DMS53 (cell line): ENCODE measurements around the gene CSNK2B.

Experiments
- DNase-seq: peaks from one replicate; lab custom pipeline; 2025; lab: John Stamatoyannopoulos, UW

Gene CSNK2B

DNA sequence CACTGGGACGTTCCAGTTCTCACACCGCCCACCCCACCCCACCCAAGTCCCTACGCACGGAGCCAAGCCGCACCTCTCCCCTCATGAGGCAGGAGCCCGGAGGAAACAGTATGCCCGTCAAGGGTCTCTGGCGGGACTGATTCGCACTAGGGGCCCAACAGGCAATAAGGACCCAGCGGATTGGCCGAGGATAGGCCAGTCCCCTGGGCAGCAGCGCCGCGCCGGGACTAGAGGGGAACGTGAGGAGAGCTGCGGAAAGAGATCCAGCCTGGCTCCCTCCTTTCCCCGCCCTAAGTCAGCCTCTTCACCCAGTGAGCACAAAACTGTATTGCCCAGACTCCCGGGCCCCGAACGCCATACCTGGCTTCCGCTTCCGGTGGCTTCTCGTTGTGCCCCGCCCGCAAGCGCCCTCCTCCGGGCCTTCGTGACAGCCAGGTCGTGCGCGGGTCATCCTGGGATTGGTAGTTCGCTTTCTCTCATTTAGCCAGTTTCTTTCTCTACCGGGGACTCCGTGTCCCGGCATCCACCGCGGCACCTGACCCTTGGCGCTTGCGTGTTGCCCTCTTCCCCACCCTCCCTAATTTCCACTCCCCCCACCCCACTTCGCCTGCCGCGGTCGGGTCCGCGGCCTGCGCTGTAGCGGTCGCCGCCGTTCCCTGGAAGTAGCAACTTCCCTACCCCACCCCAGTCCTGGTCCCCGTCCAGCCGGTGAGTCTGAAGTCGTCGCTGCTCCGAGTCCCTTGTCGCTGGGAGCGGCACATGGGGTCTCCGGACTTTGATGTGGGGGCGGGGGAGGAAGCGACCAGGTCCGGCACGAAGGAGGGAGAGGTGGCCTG is at the start of gene CSNK2B:
Gene CSNK2B (plus strand): TSS at position 580 of the 836 bp plus-strand sequence. CDS start 752 bp downstream, outside the sequence.
- peak; percentile 99 for DNase-seq

DNA sequence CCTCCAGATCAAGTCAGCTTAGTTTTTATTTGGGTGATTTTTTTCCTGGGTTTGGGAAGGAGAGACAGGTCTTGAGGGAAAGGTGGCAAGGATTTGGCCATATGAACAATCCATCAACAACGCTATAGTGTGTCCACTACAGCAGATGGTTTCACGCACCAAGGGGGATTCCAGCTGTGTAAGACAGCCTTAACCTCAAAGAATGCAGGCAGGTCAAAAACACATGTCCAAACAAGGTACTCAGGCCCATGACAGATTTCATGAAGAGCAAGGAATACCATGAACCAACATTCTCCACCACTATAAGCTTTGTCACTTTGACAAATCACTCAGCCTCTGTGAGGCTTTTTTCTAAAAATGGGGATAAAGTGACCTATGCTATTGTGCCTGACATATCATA is 48.9 kb upstream of the CSNK2B start:
- DNase-seq, result no peak

DNA sequence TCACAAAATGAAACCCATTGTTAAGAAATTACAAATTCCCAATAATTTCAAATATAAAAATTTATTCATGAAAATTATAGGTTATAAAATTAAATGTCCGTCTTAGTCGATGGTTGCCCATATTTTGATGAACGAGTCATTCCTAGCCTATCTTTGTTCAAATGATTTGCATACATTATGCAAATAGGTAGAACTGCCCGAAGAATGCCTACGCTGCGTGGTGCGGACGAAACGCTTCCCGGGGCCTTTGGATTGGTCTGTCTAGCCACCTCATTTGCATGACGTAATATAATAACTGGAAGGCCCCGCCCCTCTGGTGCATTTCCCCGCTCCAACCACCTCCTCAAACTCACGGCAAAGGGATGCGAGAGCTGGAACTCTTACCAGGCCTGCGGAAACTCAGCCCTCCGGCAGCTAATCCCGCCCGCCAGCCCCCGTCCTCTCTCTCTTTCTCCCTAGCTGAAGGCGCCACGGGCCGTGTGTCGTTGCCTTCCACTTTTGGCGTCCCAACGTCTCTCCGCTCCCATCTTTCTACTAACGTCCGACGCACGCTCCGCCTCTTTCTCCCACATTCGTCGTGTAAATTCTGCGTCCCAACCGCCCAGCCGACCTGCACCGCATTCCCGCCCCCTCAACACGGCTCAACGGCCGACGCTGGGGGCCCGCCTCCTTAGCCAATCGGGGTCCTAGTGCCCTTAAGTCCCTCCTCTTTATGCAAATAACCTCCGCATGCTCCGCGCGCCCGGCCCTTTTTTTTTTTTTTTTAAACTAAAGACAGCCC is 45.9 kb upstream of the CSNK2B start:
- DNase-seq, result peak; percentile 99

DNA sequence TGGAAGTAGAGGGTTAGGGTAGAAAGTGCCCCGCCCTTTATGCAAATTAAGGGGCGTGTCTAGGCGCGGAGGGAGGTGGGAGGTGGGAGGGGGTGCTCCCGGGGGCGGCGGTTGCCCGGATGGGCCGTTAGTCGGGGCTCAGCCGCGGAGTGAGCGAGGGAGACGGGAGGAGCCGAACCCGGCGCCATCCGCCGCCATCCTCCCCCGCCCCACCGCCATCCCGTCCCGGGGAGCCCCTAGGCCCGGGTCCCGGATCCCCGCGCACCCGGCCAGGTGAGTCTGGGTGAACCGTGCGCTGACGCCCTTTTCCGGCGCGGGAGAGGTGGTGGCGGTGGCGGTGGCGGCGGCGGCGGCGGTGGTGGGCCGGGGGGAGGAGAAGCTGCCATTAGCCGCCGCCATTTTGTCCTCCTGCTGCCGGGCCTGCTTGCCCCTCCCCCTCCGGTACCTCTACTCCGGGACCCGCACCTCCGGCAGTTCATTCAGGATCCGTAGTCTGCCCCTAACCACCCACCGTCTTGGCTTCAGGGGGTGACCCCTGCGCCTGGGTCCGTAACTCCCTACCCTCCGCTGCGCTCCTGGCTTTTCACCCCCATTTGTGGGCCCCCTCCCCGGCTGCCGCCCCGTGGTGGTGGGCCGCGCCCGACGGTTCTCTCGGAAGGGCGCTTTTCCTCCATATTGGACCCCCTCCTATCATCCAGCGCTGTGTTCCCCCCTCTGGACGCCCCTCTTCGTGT is 45.1 kb upstream of the CSNK2B start, which contains the start of gene PRRC2A:
Gene PRRC2A (plus strand): TSS at position 130 of the 734 bp plus-strand sequence. CDS start 2,075 bp downstream, outside the sequence.
- peak; percentile 89 for DNase-seq

DNA sequence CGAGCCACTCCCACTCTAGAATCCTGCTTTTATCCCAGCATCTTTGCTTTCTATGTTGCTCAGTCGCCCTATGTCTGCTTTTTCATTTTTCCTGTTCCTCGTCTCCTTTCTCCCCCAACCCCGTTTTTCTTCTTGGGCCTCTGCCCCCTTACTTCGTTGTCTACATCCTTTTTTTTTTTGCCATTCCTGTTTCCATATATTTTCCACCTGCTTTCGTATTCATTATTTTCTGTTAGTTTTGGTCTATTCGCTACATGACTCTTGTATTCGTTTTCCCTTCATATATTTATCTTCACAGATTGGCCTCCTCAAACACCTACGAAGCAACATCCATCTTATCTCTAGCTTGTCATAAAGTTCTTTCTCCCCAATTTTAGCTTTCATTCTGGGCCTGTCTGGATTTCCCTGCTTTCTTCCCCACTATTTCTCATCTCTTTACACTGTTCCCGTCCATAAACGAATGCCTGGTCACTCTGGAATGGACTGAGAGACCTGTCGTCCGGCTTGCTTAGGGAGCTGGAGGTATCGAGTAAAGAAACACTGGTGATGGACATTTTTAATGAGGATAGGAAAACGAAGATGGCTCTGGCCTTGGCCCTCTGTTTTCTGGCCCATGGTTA is 44.5 kb upstream of the CSNK2B start:
- DNase-seq, result no peak

DNA sequence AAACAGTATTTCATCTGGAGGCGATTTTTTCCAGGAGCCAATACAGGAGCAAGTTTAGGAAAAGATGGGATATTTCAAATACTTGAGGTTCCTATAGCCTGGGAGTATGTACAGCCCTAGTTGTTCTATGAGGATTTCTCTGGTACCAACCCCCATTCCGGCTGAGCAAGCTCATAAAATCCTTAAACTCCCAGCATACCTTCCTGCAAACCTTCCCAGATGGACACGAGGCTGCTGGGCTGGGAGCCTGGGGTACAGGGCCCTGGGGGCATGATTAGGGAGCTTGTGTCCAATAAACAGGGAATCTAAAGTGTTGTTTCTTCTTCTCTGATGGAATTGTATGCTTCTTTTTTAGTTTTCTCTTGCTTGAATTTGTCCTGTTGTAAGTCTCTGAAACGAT is 43.9 kb upstream of the CSNK2B start:
- no peak for DNase-seq

DNA sequence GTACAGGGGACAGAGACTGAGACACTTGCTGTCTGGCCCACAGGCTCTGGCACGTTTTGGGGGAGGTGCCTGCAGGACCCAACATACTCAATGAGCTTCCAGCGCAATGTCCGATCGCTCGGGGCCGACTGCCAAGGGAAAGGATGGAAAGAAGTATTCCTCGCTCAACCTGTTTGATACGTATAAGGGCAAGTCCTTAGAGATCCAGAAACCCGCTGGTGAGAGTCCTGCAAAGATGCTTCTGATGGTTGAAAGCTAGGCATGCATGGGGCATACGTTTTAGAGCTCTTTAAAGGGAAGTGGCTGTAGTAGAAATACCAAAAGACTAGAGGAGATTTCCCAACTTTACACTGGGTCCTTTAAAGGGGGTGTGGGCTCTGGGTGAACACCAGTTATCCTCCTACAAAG is 43.2 kb upstream of the CSNK2B start:
- no peak for DNase-seq

DNA sequence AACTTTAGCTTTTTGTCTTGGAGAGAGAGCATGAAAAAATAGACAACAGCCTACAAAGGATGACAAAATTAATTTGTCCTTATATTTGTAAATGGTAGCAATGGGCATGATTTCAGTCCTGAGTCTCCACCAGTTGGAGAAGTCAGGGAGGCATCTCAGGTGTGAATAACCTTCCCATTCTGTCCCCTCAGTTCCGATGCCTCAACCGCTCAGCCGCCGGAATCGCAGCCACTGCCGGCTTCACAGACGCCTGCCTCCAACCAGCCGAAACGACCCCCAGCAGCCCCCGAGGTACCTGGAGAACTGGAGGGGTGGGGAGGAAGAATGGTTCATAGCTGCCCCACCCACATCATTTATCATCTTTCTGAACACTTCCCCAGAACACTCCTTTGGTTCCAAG is 41.8 kb upstream of the CSNK2B start:
- no peak for DNase-seq

DNA sequence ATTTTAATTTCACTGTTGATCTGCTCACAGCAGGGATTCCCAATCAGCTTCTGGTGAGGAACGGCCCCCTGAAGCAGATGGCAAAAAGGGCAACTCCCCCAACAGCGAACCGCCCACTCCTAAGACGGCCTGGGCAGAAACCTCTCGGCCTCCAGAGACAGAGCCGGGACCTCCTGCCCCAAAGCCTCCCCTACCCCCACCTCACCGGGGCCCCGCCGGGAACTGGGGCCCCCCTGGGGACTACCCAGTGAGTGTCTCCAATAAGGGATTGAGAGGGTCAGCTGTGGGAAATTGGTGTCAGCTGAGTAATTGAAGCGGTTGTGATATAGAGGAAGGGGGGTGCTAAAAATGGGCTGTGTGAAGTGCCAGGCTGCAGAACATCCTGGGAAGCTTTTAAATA is 38.9 kb upstream of the CSNK2B start:
- no peak for DNase-seq

DNA sequence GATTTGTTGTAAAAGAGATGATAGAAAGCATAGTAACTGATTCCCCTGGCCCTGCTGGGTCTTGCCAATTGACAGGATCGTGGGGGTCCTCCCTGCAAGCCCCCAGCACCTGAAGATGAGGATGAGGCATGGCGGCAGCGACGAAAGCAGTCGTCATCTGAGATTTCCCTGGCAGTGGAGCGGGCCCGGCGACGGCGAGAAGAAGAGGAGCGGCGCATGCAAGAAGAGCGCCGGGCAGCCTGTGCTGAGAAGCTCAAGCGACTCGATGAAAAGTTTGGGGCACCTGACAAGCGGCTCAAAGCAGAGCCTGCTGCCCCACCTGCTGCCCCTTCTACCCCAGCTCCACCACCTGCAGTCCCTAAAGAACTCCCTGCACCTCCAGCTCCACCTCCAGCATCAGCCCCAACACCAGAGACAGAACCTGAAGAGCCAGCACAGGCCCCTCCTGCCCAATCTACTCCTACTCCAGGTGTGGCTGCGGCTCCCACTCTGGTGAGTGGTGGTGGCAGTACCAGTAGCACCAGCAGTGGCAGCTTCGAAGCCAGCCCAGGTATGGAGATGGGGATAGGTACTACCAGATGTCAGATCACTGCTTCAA is 38.1 kb upstream of the CSNK2B start:
- no peak for DNase-seq

DNA sequence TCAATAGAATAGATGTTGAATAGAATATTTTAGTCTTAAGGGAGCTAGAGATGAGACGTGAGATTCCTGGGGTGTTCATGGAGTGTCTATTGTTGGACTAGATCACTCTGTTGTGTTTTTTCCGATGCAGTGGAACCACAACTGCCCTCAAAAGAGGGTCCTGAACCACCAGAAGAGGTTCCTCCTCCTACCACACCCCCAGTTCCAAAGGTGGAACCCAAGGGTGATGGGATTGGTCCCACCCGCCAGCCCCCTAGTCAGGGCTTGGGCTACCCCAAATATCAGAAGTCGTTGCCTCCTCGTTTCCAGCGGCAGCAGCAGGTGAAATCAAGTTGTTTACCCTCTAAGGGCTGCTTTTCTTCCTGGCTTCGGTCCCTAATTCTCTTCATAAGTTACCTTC is 36.9 kb upstream of the CSNK2B start:
- DNase-seq, result no peak

DNA sequence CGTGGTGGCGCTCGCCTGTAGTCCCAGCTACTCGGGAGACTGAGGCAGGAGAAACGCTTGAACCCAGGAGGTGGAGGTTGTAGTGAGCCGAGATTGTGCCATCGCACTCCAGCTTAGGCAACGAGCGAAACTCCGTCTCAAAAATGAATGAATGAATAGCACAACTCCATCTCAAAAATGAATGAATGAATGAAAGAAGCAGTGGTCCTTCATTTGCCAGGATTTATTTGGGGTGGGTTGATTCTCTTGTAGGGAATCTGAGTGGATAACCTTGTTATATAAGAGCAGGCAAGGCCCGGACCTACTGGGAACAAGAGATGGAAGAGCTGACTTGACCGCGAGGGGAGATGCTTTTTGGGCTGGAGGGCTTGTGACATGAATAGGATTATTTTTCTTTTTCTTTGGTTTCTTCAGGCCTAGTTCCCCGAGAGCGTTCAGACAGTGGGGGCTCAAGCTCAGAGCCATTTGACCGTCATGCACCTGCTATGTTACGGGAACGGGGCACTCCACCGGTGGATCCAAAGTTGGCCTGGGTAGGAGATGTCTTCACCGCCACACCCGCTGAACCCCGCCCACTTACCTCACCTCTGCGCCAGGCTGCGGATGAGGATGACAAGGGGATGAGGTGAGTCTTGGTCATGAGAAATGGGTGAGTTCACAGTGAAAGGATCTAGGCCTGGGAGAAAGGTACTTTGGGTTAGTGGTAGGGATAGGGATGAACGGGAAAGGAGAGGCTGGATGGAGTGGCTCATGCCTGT is 35.5 kb upstream of the CSNK2B start:
- no peak for DNase-seq

DNA sequence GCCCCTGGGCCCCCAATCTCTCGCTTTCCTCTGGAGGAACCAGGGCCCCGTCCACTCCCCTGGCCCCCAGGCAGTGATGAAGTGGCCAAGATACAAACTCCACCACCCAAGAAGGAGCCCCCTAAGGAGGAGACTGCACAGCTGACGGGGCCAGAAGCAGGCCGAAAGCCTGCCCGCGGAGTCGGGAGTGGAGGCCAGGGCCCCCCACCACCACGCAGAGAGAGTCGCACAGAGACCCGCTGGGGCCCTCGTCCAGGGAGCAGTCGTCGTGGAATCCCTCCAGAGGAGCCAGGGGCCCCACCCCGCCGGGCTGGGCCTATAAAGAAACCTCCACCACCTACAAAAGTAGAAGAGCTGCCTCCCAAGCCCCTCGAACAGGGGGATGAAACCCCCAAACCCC is 34.7 kb upstream of the CSNK2B start:
- no peak for DNase-seq

DNA sequence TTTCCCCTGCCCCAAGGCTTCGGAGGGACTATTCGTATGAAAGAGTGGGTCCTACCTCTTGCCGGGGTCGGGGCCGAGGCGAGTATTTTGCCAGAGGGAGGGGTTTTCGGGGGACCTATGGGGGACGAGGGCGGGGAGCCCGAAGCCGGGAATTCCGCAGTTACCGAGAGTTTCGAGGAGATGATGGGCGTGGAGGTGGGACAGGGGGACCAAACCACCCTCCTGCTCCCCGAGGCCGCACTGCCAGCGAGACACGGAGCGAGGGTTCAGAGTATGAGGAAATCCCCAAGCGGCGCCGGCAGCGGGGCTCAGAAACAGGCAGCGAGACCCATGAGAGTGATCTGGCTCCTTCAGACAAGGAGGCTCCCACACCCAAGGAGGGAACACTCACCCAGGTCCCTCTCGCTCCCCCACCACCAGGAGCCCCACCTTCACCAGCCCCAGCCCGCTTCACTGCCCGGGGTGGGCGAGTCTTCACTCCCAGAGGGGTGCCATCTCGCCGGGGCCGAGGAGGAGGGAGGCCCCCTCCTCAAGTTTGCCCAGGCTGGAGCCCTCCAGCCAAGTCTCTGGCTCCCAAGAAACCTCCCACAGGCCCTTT is 34.1 kb upstream of the CSNK2B start:
- DNase-seq, result no peak

DNA sequence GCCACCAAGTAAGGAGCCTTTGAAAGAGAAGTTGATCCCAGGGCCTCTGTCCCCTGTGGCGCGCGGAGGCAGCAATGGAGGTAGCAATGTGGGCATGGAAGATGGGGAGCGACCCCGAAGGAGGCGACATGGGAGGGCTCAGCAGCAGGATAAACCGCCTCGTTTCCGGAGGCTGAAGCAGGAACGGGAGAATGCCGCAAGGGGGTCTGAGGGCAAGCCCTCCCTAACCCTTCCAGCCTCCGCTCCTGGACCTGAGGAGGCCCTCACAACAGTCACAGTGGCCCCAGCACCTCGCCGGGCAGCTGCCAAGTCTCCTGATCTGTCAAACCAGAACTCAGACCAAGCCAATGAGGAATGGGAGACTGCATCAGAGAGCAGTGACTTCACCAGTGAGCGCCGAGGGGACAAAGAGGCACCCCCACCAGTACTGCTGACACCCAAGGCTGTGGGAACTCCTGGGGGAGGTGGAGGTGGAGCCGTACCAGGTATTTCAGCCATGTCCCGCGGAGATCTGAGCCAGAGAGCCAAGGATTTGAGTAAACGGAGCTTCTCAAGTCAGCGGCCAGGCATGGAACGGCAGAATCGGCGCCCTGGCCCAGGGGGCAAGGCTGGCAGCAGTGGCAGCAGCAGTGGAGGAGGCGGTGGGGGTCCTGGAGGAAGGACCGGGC is 33.5 kb upstream of the CSNK2B start:
- no peak for DNase-seq

DNA sequence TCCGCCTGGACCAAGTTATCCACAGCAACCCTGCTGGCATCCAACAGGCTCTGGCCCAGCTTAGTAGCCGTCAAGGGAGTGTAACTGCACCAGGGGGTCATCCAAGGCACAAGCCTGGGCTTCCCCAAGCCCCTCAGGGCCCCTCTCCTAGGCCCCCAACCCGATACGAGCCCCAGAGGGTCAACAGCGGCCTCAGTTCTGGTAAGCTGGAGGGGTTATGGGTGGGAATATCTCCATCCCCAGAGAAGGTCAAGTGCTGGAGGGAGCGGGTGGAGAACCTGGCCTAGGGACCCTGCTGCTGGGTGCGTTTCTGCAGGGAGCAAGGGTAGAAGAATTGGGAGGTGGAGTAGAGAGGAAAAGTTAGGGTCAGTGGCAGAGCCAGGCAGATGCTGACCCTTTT is 32.4 kb upstream of the CSNK2B start:
- no peak for DNase-seq

DNA sequence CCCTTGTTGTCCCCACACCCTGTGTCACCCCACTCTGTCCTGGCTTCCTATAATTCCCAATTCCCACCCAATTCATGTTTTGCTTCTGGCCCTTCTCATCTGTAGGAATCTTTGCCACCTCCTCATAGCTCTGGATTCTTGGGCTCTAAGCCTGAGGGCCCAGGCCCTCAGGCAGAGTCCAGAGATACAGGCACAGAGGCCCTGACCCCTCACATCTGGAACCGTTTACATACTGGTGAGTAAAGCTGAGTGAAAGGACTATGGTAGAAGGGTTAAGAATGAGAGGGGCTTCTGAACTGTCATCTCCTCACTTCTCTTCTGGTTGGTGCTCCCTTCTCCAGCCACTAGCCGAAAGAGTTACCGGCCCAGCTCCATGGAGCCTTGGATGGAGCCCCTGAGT is 31.7 kb upstream of the CSNK2B start:
- DNase-seq, result no peak

DNA sequence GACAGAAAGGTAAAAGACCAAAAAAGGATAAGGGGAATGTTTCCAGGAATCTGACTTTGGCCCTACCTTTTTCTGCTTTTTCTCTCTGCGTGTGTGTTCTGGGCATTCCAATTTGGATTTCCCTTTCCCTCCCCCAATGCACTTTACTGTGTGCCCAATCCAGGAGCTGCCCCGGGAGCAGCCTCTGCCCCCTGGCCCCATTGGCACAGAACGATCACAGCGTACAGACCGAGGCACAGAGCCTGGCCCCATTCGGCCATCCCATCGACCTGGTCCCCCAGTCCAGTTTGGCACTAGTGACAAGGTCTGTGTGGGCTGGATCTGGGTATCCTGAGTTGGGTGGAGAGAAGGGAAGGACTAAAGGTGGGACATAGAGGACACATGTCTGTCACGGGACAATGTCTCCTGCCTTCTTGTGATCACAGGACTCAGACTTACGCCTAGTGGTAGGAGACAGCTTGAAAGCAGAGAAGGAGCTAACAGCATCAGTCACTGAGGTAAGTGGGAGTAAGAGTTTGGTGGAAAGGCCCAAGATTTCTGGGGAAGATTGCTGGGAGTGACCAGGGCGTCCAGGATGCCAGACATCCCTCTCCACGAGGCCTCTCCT is 30.8 kb upstream of the CSNK2B start:
- no peak for DNase-seq
